Central memory CD4-positive, alpha-beta T cell (primary cell): ENCODE results near the gene HOXA10.

Experiments used
- DNase-seq: peaks from one replicate; pipeline ENCODE4 v3.0.0; 2022

Gene HOXA10

GRCh38 chr7:27165089-27165995, 8.8 kb downstream of the HOXA10 start, which contains the start of gene HOXA9:
TSS of gene HOXA9 (minus strand) at chr7:27165537. CDS start at chr7:27165457, 80 bp downstream.
- no peak for DNase-seq

- no peak for DNase-seq
These were observed 9.6 kb downstream of the HOXA10 start for GRCh38 chr7:27164367-27165088.

- no peak for DNase-seq
These were observed 10.1 kb downstream of the HOXA10 start for GRCh38 chr7:27164045-27164366.

GRCh38 chr7:27163288-27164044, 10.7 kb downstream of the HOXA10 start:
- DNase-seq: no peak

GRCh38 chr7:27162561-27163287, 11.4 kb downstream of the HOXA10 start:
- DNase-seq: no peak

GRCh38 chr7:27161721-27162560, 12.2 kb downstream of the HOXA10 start:
- no peak for DNase-seq

- no peak for DNase-seq
These were observed 12.9 kb downstream of the HOXA10 start for GRCh38 chr7:27161214-27161720.

- DNase-seq: peak; percentile 73
These were observed 13.4 kb downstream of the HOXA10 start for GRCh38 chr7:27160546-27161213.

- no peak for DNase-seq
These were observed 14.0 kb downstream of the HOXA10 start for GRCh38 chr7:27160145-27160545.

GRCh38 chr7:27159266-27160144, 14.6 kb downstream of the HOXA10 start:
- DNase-seq: no peak

- DNase-seq: no peak
These were observed 15.5 kb downstream of the HOXA10 start for GRCh38 chr7:27158436-27159265.

GRCh38 chr7:27157702-27158431, 16.3 kb downstream of the HOXA10 start:
- no peak for DNase-seq

GRCh38 chr7:27156916-27157701, 17.0 kb downstream of the HOXA10 start:
- no peak for DNase-seq

GRCh38 chr7:27156508-27156898, 17.6 kb downstream of the HOXA10 start, which contains the start of gene HOXA7:
TSS of gene HOXA7 (minus strand) at chr7:27156675. CDS start at chr7:27156545, 130 bp downstream.
- no peak for DNase-seq

GRCh38 chr7:27155816-27156507, 18.2 kb downstream of the HOXA10 start:
- no peak for DNase-seq
